ENCODE measurements around the gene BDP1.
"Not testable (repeated sequence)": the region's sequence is repeated elsewhere in the genome, so short reads cannot be mapped to it uniquely, and the experiment has no call there.

GRCh38 chr5:71410088-71410487 is 45.4 kb upstream of the BDP1 start:
- not testable (repeated sequence) for TF ChIP-seq POLR2AphosphoS5 (IDR thresholded peaks at IDR 0.05; ENCODE audit: borderline replicate concordance, low read depth, low read length); EZH2 (IDR thresholded peaks at IDR 0.05); FOXP2 (optimal IDR thresholded peaks at IDR 0.05; ENCODE audit: control extremely low read depth, extremely low read length, insufficient read depth)
